OCI-LY7 (cell line): Measurements from ENCODE around the gene XG. TPM values are rescaled to one million over a fixed set of nuclear protein-coding genes. Genes with fewer than 3 reads are reported as not detected.
"Not testable (repeated sequence)": the region's sequence is repeated elsewhere in the genome, so short reads cannot be mapped to it uniquely, and the experiment has no call there.

Experiments
- BruUV-seq: library from RNA; stranded (reverse); fragments of 400-500 nt; replicated peaks from 2 replicates; lab custom pipeline; 2021; lab: Mats Ljungman, UMichigan
- CTCF ChIA-PET: fragments of 300-600 bp; sonication (Branson Sonifier 250); formaldehyde crosslinking; loops from one replicate; lab custom pipeline; 2022; ENCODE audit warnings: antibody characterized with exemption; ENCODE audit not compliant: unreplicated experiment; lab: Charles Lee
- POLR2A ChIA-PET: fragments of 300-600 bp; sonication (Branson Sonifier 250); formaldehyde crosslinking; loops from one replicate; lab custom pipeline; 2022; ENCODE audit warnings: antibody characterized with exemption; lab: Charles Lee
- DNase-seq: peaks from one replicate; pipeline ENCODE4 v3.0.0-alpha.2; 2015; ENCODE audit warnings: low spot score
- H2AFZ ChIP-seq: fragments of 200-600 bp; sonication (generic), shearing (Covaris generic); 2 replicates; pipeline ENCODE4 v1.6.1; 2014; ENCODE audit warnings: mild to moderate bottlenecking, antibody characterized with exemption, low read length, moderate library complexity
- H3K27ac ChIP-seq: fragments of 200-600 bp; sonication (generic); 2 replicates; pipeline ENCODE4 v1.5.1; 2014; ENCODE audit warnings: mixed run types, low read depth, mild to moderate bottlenecking, moderate library complexity, low read length, inconsistent platforms; ENCODE audit not compliant: poor library complexity, severe bottlenecking
- H3K36me3 ChIP-seq: fragments of 200-600 bp; sonication (generic); 2 replicates; pipeline ENCODE4 v1.6.1; 2014; ENCODE audit warnings: mild to moderate bottlenecking, antibody characterized with exemption, low read length, moderate library complexity, mixed read lengths; ENCODE audit not compliant: insufficient read depth
- H3K4me1 ChIP-seq: fragments of 200-600 bp; sonication (generic); 2 replicates; pipeline ENCODE4 v1.5.1; 2014; ENCODE audit warnings: mild to moderate bottlenecking, low read length; ENCODE audit not compliant: insufficient read depth, poor library complexity, severe bottlenecking
- H3K4me2 ChIP-seq: fragments of 200-600 bp; sonication (generic); 2 replicates; pipeline ENCODE4 v1.6.1; 2014; ENCODE audit warnings: mild to moderate bottlenecking, low read length
- H3K4me3 ChIP-seq: fragments of 200-600 bp; sonication (generic); 2 replicates; pipeline ENCODE4 v1.5.1; 2014; ENCODE audit warnings: mild to moderate bottlenecking, low read depth, low read length; ENCODE audit not compliant: poor library complexity, severe bottlenecking
- H3K79me2 ChIP-seq: fragments of 200-600 bp; sonication (generic); 2 replicates; pipeline ENCODE4 v1.6.1; 2016; ENCODE audit warnings: low read depth, mild to moderate bottlenecking, low read length, moderate library complexity, mixed read lengths; ENCODE audit not compliant: insufficient read depth
- H3K9me2 ChIP-seq: fragments of 200-600 bp; sonication (generic); 2 replicates; pipeline ENCODE4 v1.6.1; 2016; ENCODE audit warnings: mild to moderate bottlenecking, low read length, mixed read lengths; ENCODE audit not compliant: insufficient read depth
- H3K9me3 ChIP-seq: fragments of 200-600 bp; sonication (generic); 2 replicates; pipeline ENCODE4 v1.6.1; 2014; ENCODE audit warnings: mild to moderate bottlenecking, mixed run types, low read length, mixed read lengths
- H4K20me1 ChIP-seq: fragments of 200-600 bp; sonication (generic); 2 replicates; pipeline ENCODE4 v1.6.1; 2014; ENCODE audit warnings: mild to moderate bottlenecking, antibody characterized with exemption, low read length, moderate library complexity, mixed read lengths; ENCODE audit not compliant: insufficient read depth
- CTCF ChIP-seq: fragments of 200-600 bp; sonication (generic); conservative IDR thresholded peaks from 2 replicates; pipeline ENCODE4 v1.5.1; 2014; ENCODE audit warnings: mild to moderate bottlenecking, antibody characterized with exemption, low read length, moderate library complexity, mixed read lengths
- EZH2phosphoT487 ChIP-seq: fragments of 200-600 bp; sonication (generic); IDR thresholded peaks from 2 replicates; pipeline ENCODE4 v1.6.1; 2018; ENCODE audit warnings: low read depth, borderline replicate concordance, mild to moderate bottlenecking, mixed run types, antibody characterized with exemption, low read length, moderate library complexity, mixed read lengths
- intact Hi-C: fragments of 100-400 bp; cut with micrococcal nuclease; formaldehyde crosslinking; loops from one replicate; pipeline ENCODE4 v1.10.0; 2022; ENCODE audit not compliant: unreplicated experiment
- total RNA-seq, 2 experiments: library from RNA; depleted of rRNA in 1 of 2; stranded (reverse); fragments of >200 nt in 1 of 2; shearing (Covaris generic) in 1 of 2; gene quantifications; 2 replicates each; pipeline ENCODE4 v1.2.3, GENCODE V29; 2014 to 2022

XG gene
- total RNA-seq, 2 experiments from 2014 or later, result not detected

- Histone ChIP-seq H3K9me3 (no peaks in the 10 kb centered on the region; the same call in 1 of the 2 replicates), H3K36me3 (peaks cover 82% of the 10 kb centered on the region), H3K4me3 (no peak overlapping the region), H2AFZ (no peak overlapping the region), H3K4me2 (no peak overlapping the region), H3K4me1 (no peaks in the 10 kb centered on the region), H3K79me2 (no peaks in the 10 kb centered on the region), H3K27ac (no peak overlapping the region), H4K20me1 (no peaks in the 10 kb centered on the region), H3K9me2 (no peaks in the 10 kb centered on the region)
- no peak for TF ChIP-seq EZH2phosphoT487
- intact Hi-C loops, result no loop called here
- ChIA-PET CTCF (no interaction called here), POLR2A (no interaction called here)
- BruUV-seq, result no TSS peak
- DNase-seq, result no peak
Observed at GRCh38 chrX:2719774-2720447, 31.9 kb upstream of the XG start.

- Histone ChIP-seq H3K36me3 (peaks cover 72% of the 10 kb centered on the region), H3K4me1 (no peaks in the 10 kb centered on the region), H3K9me2 (no peaks in the 10 kb centered on the region), H4K20me1 (no peaks in the 10 kb centered on the region), H3K27ac (no peak overlapping the region), H3K9me3 (no peaks in the 10 kb centered on the region; the same call in 1 of the 2 replicates), H3K79me2 (no peaks in the 10 kb centered on the region), H2AFZ (no peak overlapping the region), H3K4me2 (no peak overlapping the region), H3K4me3 (no peak overlapping the region)
- intact Hi-C loops, result no loop called here
- CTCF ChIA-PET, result no interaction called here
- no peak for TF ChIP-seq CTCF
- TF ChIP-seq EZH2phosphoT487, result no peak
- POLR2A ChIA-PET, result no interaction called here
- no TSS peak for BruUV-seq
- DNase-seq, result no peak
Observed at GRCh38 chrX:2723286-2723879, 28.5 kb upstream of the XG start.

GRCh38 chrX:2727264-2727663 lies 24.6 kb upstream of the XG start:
- H2AFZ ChIP-seq, BruUV-seq, CTCF ChIA-PET, H3K9me2 ChIP-seq, intact Hi-C loops, POLR2A ChIA-PET, H3K27ac ChIP-seq, H3K79me2 ChIP-seq, H4K20me1 ChIP-seq, H3K4me2 ChIP-seq, H3K4me3 ChIP-seq, H3K9me3 ChIP-seq, DNase-seq, H3K4me1 ChIP-seq: not testable (repeated sequence)
- peaks cover 49% of the 10 kb centered on the region for H3K36me3 ChIP-seq
